Activated CD4-positive, alpha-beta T cell treated with anti-CD3 and anti-CD28 coated beads, Interleukin-2, amount 10 ng/mL, durations not matched to agents 7 days and 5 days (primary cell): ENCODE measurements around the gene SERINC2. TPM values are rescaled to one million over a fixed set of nuclear protein-coding genes. Genes with fewer than 3 reads are reported as not detected.

Experiments
- CTCF ChIA-PET: fragments of 350-600 bp; sonication (Branson Sonifier 250); formaldehyde crosslinking; loops from one replicate; lab custom pipeline; 2021; ENCODE audit warnings: antibody characterized with exemption; lab: Charles Lee
- POLR2A ChIA-PET: fragments of 350-600 bp; sonication (Branson Sonifier 250); formaldehyde crosslinking; loops from one replicate; lab custom pipeline; 2021; ENCODE audit warnings: antibody characterized with exemption; lab: Charles Lee
- DNase-seq: peaks from one replicate; pipeline ENCODE4 v3.0.0-alpha.2; 2020
- H3K27ac Mint-ChIP-seq: one replicate; pipeline ENCODE4 v1.8.0; 2021; ENCODE audit warnings: mild to moderate bottlenecking, moderate library complexity, mixed read lengths
- H3K27me3 Mint-ChIP-seq: one replicate; pipeline ENCODE4 v1.8.0; 2021; ENCODE audit warnings: mixed read lengths
- H3K36me3 Mint-ChIP-seq: one replicate; pipeline ENCODE4 v1.8.0; 2021; ENCODE audit warnings: low read depth, mixed read lengths
- H3K4me1 Mint-ChIP-seq: one replicate; pipeline ENCODE4 v1.8.0; 2021; ENCODE audit warnings: mixed read lengths
- H3K4me3 Mint-ChIP-seq: one replicate; pipeline ENCODE4 v1.8.0; 2021; ENCODE audit warnings: mild to moderate bottlenecking, moderate library complexity, mixed read lengths
- H3K9me3 Mint-ChIP-seq: one replicate; pipeline ENCODE4 v1.8.0; 2021; ENCODE audit warnings: mixed read lengths
- total RNA-seq, 2 experiments: library from RNA; stranded (reverse); gene quantifications; one replicate each; pipeline ENCODE4 v1.2.3, GENCODE V29; 2021

The SERINC2 gene
- under 1 TPM in 1 of 2 experiments, not detected in 1; 0.20 TPM for total RNA-seq

- peak; percentile 31 for DNase-seq
- Mint-ChIP-seq H3K36me3 (no peaks in the 10 kb centered on the region), H3K27ac (no peak within 1 kb of the TSS), H3K9me3 (no peaks in the 10 kb centered on the region), H3K4me1 (peaks cover 7% of the 10 kb centered on the region), H3K27me3 (peaks cover 61% of the 10 kb centered on the region), H3K4me3 (peak within 1 kb of the TSS; percentile 76)
- POLR2A ChIA-PET: no interaction called here
- CTCF ChIA-PET: no interaction called here
Observed at GRCh38 chr1:31412732-31413404, at the start of gene SERINC2. SERINC2 (plus strand) TSS chr1:31413213; CDS start chr1:31413266, 53 bp downstream.

- Mint-ChIP-seq H3K4me3 (no peak overlapping the region), H3K4me1 (no peaks in the 10 kb centered on the region), H3K9me3 (no peaks in the 10 kb centered on the region), H3K27ac (no peak overlapping the region), H3K27me3 (no peaks in the 10 kb centered on the region), H3K36me3 (peaks cover 11% of the 10 kb centered on the region)
- CTCF ChIA-PET: no interaction called here
- DNase-seq: no peak
- POLR2A ChIA-PET: no interaction called here
Observed at GRCh38 chr1:31364561-31365250, 48.3 kb upstream of the SERINC2 start.

- DNase-seq: no peak
- Mint-ChIP-seq H3K36me3 (peaks cover 11% of the 10 kb centered on the region), H3K27me3 (no peaks in the 10 kb centered on the region), H3K27ac (no peak overlapping the region), H3K9me3 (no peaks in the 10 kb centered on the region), H3K4me1 (no peaks in the 10 kb centered on the region), H3K4me3 (no peak overlapping the region)
- CTCF ChIA-PET: interaction anchor here (0.5 kb wide), 1 partner anchor 201 kb away, joined by 3 read pairs; no protein-coding TSS in a partner anchor
- POLR2A ChIA-PET: no interaction called here
Observed at GRCh38 chr1:31366796-31367195, 46.2 kb upstream of the SERINC2 start.

- DNase-seq: no peak
- Mint-ChIP-seq H3K36me3 (peaks cover 11% of the 10 kb centered on the region), H3K27ac (no peak overlapping the region), H3K4me1 (peaks cover 5% of the 10 kb centered on the region), H3K9me3 (no peaks in the 10 kb centered on the region), H3K4me3 (no peak overlapping the region), H3K27me3 (peaks cover 6% of the 10 kb centered on the region)
- POLR2A ChIA-PET: no interaction called here
- CTCF ChIA-PET: no interaction called here
Observed at GRCh38 chr1:31368611-31369107, 44.4 kb upstream of the SERINC2 start.

GRCh38 chr1:31370021-31370420 lies 43.0 kb upstream of the SERINC2 start:
- Mint-ChIP-seq H3K36me3 (peaks cover 4% of the 10 kb centered on the region), H3K9me3 (no peaks in the 10 kb centered on the region), H3K4me1 (peaks cover 8% of the 10 kb centered on the region), H3K27me3 (peaks cover 8% of the 10 kb centered on the region), H3K4me3 (no peak overlapping the region), H3K27ac (no peak overlapping the region)
- POLR2A ChIA-PET: no interaction called here
- CTCF ChIA-PET: interaction anchor here (1.8 to 4.7 kb wide), 2 partner anchors 10 to 24 kb away, joined by 6 to 25 read pairs; no protein-coding TSS in a partner anchor
- DNase-seq: no peak

- POLR2A ChIA-PET: no interaction called here
- Mint-ChIP-seq H3K27ac (no peak overlapping the region), H3K9me3 (no peaks in the 10 kb centered on the region), H3K36me3 (peaks cover 2% of the 10 kb centered on the region), H3K4me1 (peaks cover 8% of the 10 kb centered on the region), H3K4me3 (no peak overlapping the region), H3K27me3 (peaks cover 8% of the 10 kb centered on the region)
- no peak for DNase-seq
- CTCF ChIA-PET: interaction anchor here (1.8 to 4.7 kb wide), 2 partner anchors 10 to 24 kb away, joined by 6 to 25 read pairs; no protein-coding TSS in a partner anchor
Observed at GRCh38 chr1:31370565-31370964, 42.4 kb upstream of the SERINC2 start.

GRCh38 chr1:31371121-31371959 lies 41.7 kb upstream of the SERINC2 start:
- peaks cover 8% of the 10 kb centered on the region for H3K27me3 Mint-ChIP-seq
- CTCF ChIA-PET: interaction anchor here (1.0 to 4.7 kb wide), 3 partner anchors 9 to 23 kb away, joined by 3 to 25 read pairs (median 6); no protein-coding TSS in a partner anchor
- H3K36me3 Mint-ChIP-seq: no peaks in the 10 kb centered on the region
- H3K4me1 Mint-ChIP-seq: peaks cover 8% of the 10 kb centered on the region
- DNase-seq: no peak
- H3K9me3 Mint-ChIP-seq: no peaks in the 10 kb centered on the region
- no peak overlapping the region for H3K4me3 Mint-ChIP-seq
- POLR2A ChIA-PET: no interaction called here
- no peak overlapping the region for H3K27ac Mint-ChIP-seq

GRCh38 chr1:31372051-31372450 lies 41.0 kb upstream of the SERINC2 start:
- Mint-ChIP-seq H3K27ac (no peak overlapping the region), H3K4me3 (no peak overlapping the region)
- POLR2A ChIA-PET: no interaction called here

GRCh38 chr1:31372751-31373055 lies 40.3 kb upstream of the SERINC2 start:
- DNase-seq: no peak
- Mint-ChIP-seq H3K27me3 (peaks cover 8% of the 10 kb centered on the region), H3K4me1 (peaks cover 11% of the 10 kb centered on the region), H3K36me3 (no peaks in the 10 kb centered on the region), H3K27ac (no peak overlapping the region), H3K9me3 (no peaks in the 10 kb centered on the region), H3K4me3 (no peak overlapping the region)
- POLR2A ChIA-PET: no interaction called here
- CTCF ChIA-PET: interaction anchor here (4.7 kb wide), 1 partner anchor 22 kb away, joined by 25 read pairs; no protein-coding TSS in a partner anchor

More at GRCh38 chr1:31372051-31372450, 41.0 kb upstream of the SERINC2 start:
- no peaks in the 10 kb centered on the region for H3K9me3 Mint-ChIP-seq
- H3K4me1 Mint-ChIP-seq: peaks cover 11% of the 10 kb centered on the region
- peaks cover 8% of the 10 kb centered on the region for H3K27me3 Mint-ChIP-seq
- no peak for DNase-seq
- CTCF ChIA-PET: interaction anchor here (4.7 kb wide), 1 partner anchor 22 kb away, joined by 25 read pairs; no protein-coding TSS in a partner anchor
- no peaks in the 10 kb centered on the region for H3K36me3 Mint-ChIP-seq

- Mint-ChIP-seq H3K9me3 (no peaks in the 10 kb centered on the region), H3K27me3 (peaks cover 8% of the 10 kb centered on the region), H3K4me1 (peaks cover 11% of the 10 kb centered on the region), H3K27ac (peak within 1 kb of the TSS; percentile 31), H3K4me3 (peak within 1 kb of the TSS; percentile 60), H3K36me3 (no peaks in the 10 kb centered on the region)
- CTCF ChIA-PET: interaction anchor here (4.7 kb wide), 1 partner anchor 21 kb away, joined by 25 read pairs; no protein-coding TSS in a partner anchor
- DNase-seq: no peak
- POLR2A ChIA-PET: no interaction called here
Observed at GRCh38 chr1:31373056-31373896, 39.7 kb upstream of the SERINC2 start, which contains the start of gene FABP3. FABP3 (minus strand) TSS chr1:31373076; CDS start chr1:31373014, 62 bp downstream.

GRCh38 chr1:31373897-31374486 lies 39.0 kb upstream of the SERINC2 start:
- no peak for DNase-seq
- H3K36me3 Mint-ChIP-seq: no peaks in the 10 kb centered on the region
- H3K4me3 Mint-ChIP-seq: peak overlapping the region; percentile 60
- H3K4me1 Mint-ChIP-seq: peaks cover 11% of the 10 kb centered on the region
- POLR2A ChIA-PET: no interaction called here
- peaks cover 10% of the 10 kb centered on the region for H3K27me3 Mint-ChIP-seq
- CTCF ChIA-PET: interaction anchor here (1.5 to 4.7 kb wide), 2 partner anchors 20 to 21 kb away, joined by 5 to 25 read pairs; no protein-coding TSS in a partner anchor
- peak overlapping the region; percentile 31 for H3K27ac Mint-ChIP-seq
- no peaks in the 10 kb centered on the region for H3K9me3 Mint-ChIP-seq
